Liver (tissue), 9 donors: ENCODE measurements around the gene BAK1. TPM values are rescaled to one million over a fixed set of nuclear protein-coding genes. Genes with fewer than 3 reads are reported as not detected.

Experiments used
- DNase-seq: peaks from one replicate; pipeline ENCODE4 v3.0.0-alpha.2; 2017; ENCODE audit warnings: low spot score
- H3K27ac ChIP-seq, 2 donors: one replicate each; pipeline ENCODE4 v1.7.0; 2013; ENCODE audit warnings: inconsistent platforms in 2 of 2, low read length in 2 of 2, control low read depth in 1 of 2, low read depth in 1 of 2, mild to moderate bottlenecking in 1 of 2
- H3K27me3 ChIP-seq, 4 donors: one replicate each; pipeline versions ENCODE4 v1.6.1 to v1.7.0; 2013; ENCODE audit warnings: low read length in 3 of 4, inconsistent platforms in 1 of 4, mild to moderate bottlenecking in 1 of 4, moderate library complexity in 1 of 4; ENCODE audit not compliant: control insufficient read depth in 4 of 4, insufficient read depth in 4 of 4
- H3K36me3 ChIP-seq, 4 donors: one replicate each; pipeline versions ENCODE4 v1.6.1 to v1.7.0; 2013; ENCODE audit warnings: low read length in 3 of 4, mild to moderate bottlenecking in 3 of 4, low read depth in 1 of 4, moderate library complexity in 1 of 4; ENCODE audit not compliant: control insufficient read depth in 4 of 4, insufficient read depth in 3 of 4
- H3K4me1 ChIP-seq, 4 donors: one replicate each; pipeline versions ENCODE4 v1.6.1 to v1.7.0; 2013; ENCODE audit warnings: low read length in 3 of 4, mild to moderate bottlenecking in 3 of 4, moderate library complexity in 1 of 4; ENCODE audit not compliant: control insufficient read depth in 4 of 4, insufficient read depth in 4 of 4
- H3K4me3 ChIP-seq, 3 donors: one replicate each; pipeline versions ENCODE4 v1.6.1 to v1.7.0; 2013; ENCODE audit warnings: low read length in 3 of 3, control low read depth in 1 of 3, low read depth in 1 of 3, mild to moderate bottlenecking in 1 of 3
- H3K9ac ChIP-seq, 2 donors: one replicate each; pipeline ENCODE4 v1.7.0; 2013; ENCODE audit warnings: low read length in 2 of 2, mild to moderate bottlenecking in 2 of 2, moderate library complexity in 2 of 2, control low read depth in 1 of 2, low read depth in 1 of 2
- H3K9me3 ChIP-seq, 4 donors: one replicate each; pipeline versions ENCODE4 v1.6.1 to v1.7.0; 2013; ENCODE audit warnings: low read length in 3 of 4; ENCODE audit not compliant: control insufficient read depth in 4 of 4
- EGR1 ChIP-seq, 2 donors: IDR thresholded peaks; 2 replicates each; pipeline ENCODE4 v1.6.1; 2016 to 2018; ENCODE audit warnings: antibody characterized with exemption in 2 of 2, low read depth in 2 of 2
- FOXA1 ChIP-seq: IDR thresholded peaks from 2 replicates; pipeline ENCODE4 v1.6.1; 2016; ENCODE audit warnings: antibody characterized with exemption
- FOXA2 ChIP-seq: IDR thresholded peaks from 2 replicates; pipeline ENCODE4 v1.6.1; 2016; ENCODE audit warnings: antibody characterized with exemption
- HNF4A ChIP-seq, 2 donors: conservative IDR thresholded peaks; 2 replicates each; pipeline ENCODE4 v1.6.1; 2016; ENCODE audit warnings: antibody characterized with exemption in 2 of 2, mild to moderate bottlenecking in 2 of 2
- HNF4G ChIP-seq: IDR thresholded peaks from 2 replicates; pipeline ENCODE4 v1.6.1; 2016; ENCODE audit warnings: antibody characterized with exemption
- JUND ChIP-seq, 2 donors: IDR thresholded peaks; 2 replicates each; pipeline ENCODE4 v1.6.1; 2016; ENCODE audit warnings: antibody characterized with exemption in 2 of 2
- NR2F2 ChIP-seq: IDR thresholded peaks from 2 replicates; pipeline ENCODE4 v1.6.1; 2016; ENCODE audit warnings: antibody characterized with exemption
- RAD21 ChIP-seq, 2 donors: IDR thresholded peaks; 2 replicates each; pipeline ENCODE4 v1.6.1; 2016; ENCODE audit warnings: antibody characterized with exemption in 2 of 2, mild to moderate bottlenecking in 2 of 2
- SP1 ChIP-seq: IDR thresholded peaks from 2 replicates; pipeline ENCODE4 v1.6.1; 2018; ENCODE audit warnings: antibody characterized with exemption, mild to moderate bottlenecking
- TAF1 ChIP-seq: conservative IDR thresholded peaks from 2 replicates; pipeline ENCODE4 v1.6.1; 2016; ENCODE audit warnings: antibody characterized with exemption, mild to moderate bottlenecking
- YY1 ChIP-seq: IDR thresholded peaks from 2 replicates; pipeline ENCODE4 v1.6.1; 2016; ENCODE audit warnings: antibody characterized with exemption, mild to moderate bottlenecking
- WGBS: extraction: QIAGEN DNeasy Blood & Tissue Kit; methylation state at CpG from one replicate; pipeline ENCODE4 v1.1.7; 2013; 5-methylcytosine and 5-hydroxymethylcytosine counted together
- polyA plus RNA-seq, 2 donors: library from polyadenylated mRNA; stranded (reverse) in 1 of 2; unstranded in 1 of 2; fragments of 200-250 nt in 1 of 2; fragments of >200 nt in 1 of 2; fragmentation: Nextera tagmentation in 1 of 2; extraction: Ambion mirVana in 1 of 2; gene quantifications; one replicate each; pipeline versions ENCODE4 v1.2.1 to v1.2.3, GENCODE V29; 2013 to 2015
- total RNA-seq, 2 donors: library from RNA; depleted of rRNA; stranded (reverse); fragments of >200 nt; gene quantifications; one replicate each; pipeline ENCODE4 v1.2.3, GENCODE V29; 2014
- TF ChIP-seq, protein P1 (sequence below): IDR thresholded peaks from 2 replicates; pipeline ENCODE4 v1.6.1; 2016; ENCODE audit warnings: antibody characterized with exemption
- TF ChIP-seq, protein P2 (sequence below): IDR thresholded peaks from 2 replicates; pipeline ENCODE4 v1.6.1; 2016; ENCODE audit warnings: antibody characterized with exemption
- TF ChIP-seq, protein P3 (sequence below): fragments of 150-350 bp; IDR thresholded peaks from 2 replicates; pipeline ENCODE4 v1.5.1; 2017; ENCODE audit warnings: improper control_type of control experiment, low read depth, low read length; ENCODE audit not compliant: missing input control
- TF ChIP-seq, protein P4 (sequence below): IDR thresholded peaks from 2 replicates; pipeline ENCODE4 v1.6.1; 2016; ENCODE audit warnings: antibody characterized with exemption
- TF ChIP-seq, protein P5 (sequence below): IDR thresholded peaks from 2 replicates; pipeline ENCODE4 v1.6.1; 2016; ENCODE audit warnings: antibody characterized with exemption, mild to moderate bottlenecking
- donor health status: healthy.
- donor health status: healthy.
- donor health status: healthy.
- donor health status: healthy.
- donor health status: healthy.

BAK1 gene
- total and polyA plus RNA-seq, 4 donors = 2.4 to 8.7 (median 5.3) TPM

DNA sequence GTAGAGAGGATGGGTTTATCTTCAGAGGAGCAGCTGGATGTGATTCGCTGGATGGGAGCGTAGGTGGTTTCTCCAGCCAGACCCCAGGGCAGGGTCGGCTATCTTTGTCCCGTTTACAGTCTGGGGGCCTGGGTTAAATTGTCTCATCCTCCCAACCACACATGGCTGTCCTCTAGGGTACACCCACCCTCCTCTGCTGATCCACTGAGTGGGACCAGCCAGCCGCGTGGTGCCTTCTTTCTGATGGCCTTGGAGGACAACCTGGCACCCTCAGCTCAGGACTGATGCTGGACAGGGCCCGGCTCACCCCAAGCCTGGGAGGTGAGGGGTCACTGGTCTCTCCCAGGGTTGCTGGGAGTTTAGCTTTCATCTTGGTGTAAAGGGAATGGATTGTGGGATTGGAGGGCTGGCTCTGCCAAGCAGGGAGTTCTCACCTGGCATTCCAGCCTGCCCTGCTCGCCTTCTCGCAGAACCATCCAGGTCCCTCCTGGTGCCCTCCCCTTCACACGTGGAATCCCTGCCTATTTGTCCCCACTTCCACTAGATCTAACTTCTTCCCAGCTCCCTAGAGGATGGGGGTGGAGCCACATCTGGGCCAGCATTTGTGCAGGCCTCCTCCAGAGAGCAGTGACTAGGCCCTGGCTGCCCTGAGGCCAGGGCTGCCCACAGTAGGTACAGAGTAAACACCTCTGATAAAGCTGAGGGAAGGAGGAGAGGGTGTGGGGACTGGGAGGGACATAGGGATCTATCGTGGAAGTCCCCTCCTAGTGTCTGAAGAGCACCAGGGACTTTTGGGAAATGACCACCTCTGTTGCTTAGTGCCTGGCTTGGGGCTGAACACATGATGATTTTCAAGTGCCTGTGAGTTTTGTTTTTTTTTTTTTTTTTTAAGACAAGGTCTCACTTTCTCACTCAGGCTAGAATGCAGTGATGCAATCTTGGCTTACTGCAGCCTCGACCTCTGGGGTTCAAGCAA, 42.7 kb upstream of the BAK1 start:
- Histone ChIP-seq H3K4me3 (no peak overlapping the region), H3K4me1 (peaks cover 7 to 22% (median 10%) of the 10 kb centered on the region in 4 donors), H3K36me3 (no peaks in the 10 kb centered on the region), H3K9me3 (no peaks in the 10 kb centered on the region), H3K27ac (no peak overlapping the region), H3K27me3 (no peaks in the 10 kb centered on the region), H3K9ac (no peak overlapping the region)
- WGBS = 64% methylated on average over 12 of the region's 12 CpGs
- no peak for DNase-seq
- TF ChIP-seq, protein P1, sequence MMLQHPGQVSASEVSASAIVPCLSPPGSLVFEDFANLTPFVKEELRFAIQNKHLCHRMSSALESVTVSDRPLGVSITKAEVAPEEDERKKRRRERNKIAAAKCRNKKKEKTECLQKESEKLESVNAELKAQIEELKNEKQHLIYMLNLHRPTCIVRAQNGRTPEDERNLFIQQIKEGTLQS = no peak
- no peak for TF ChIP-seq HNF4A (conservative IDR thresholded peaks at IDR 0.05)
- TF ChIP-seq FOXA1 = no peak
- TF ChIP-seq HNF4G = no peak
- no peak for TF ChIP-seq TAF1
- TF ChIP-seq, protein P2, sequence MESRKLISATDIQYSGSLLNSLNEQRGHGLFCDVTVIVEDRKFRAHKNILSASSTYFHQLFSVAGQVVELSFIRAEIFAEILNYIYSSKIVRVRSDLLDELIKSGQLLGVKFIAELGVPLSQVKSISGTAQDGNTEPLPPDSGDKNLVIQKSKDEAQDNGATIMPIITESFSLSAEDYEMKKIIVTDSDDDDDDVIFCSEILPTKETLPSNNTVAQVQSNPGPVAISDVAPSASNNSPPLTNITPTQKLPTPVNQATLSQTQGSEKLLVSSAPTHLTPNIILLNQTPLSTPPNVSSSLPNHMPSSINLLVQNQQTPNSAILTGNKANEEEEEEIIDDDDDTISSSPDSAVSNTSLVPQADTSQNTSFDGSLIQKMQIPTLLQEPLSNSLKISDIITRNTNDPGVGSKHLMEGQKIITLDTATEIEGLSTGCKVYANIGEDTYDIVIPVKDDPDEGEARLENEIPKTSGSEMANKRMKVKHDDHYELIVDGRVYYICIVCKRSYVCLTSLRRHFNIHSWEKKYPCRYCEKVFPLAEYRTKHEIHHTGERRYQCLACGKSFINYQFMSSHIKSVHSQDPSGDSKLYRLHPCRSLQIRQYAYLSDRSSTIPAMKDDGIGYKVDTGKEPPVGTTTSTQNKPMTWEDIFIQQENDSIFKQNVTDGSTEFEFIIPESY = no peak
- TF ChIP-seq RAD21 (IDR thresholded peaks at IDR 0.05) = no peak
- no peak for TF ChIP-seq YY1
- TF ChIP-seq JUND (IDR thresholded peaks at IDR 0.05) = no peak
- TF ChIP-seq, protein P3, sequence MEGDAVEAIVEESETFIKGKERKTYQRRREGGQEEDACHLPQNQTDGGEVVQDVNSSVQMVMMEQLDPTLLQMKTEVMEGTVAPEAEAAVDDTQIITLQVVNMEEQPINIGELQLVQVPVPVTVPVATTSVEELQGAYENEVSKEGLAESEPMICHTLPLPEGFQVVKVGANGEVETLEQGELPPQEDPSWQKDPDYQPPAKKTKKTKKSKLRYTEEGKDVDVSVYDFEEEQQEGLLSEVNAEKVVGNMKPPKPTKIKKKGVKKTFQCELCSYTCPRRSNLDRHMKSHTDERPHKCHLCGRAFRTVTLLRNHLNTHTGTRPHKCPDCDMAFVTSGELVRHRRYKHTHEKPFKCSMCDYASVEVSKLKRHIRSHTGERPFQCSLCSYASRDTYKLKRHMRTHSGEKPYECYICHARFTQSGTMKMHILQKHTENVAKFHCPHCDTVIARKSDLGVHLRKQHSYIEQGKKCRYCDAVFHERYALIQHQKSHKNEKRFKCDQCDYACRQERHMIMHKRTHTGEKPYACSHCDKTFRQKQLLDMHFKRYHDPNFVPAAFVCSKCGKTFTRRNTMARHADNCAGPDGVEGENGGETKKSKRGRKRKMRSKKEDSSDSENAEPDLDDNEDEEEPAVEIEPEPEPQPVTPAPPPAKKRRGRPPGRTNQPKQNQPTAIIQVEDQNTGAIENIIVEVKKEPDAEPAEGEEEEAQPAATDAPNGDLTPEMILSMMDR = no peak
- no peak for TF ChIP-seq EGR1 (IDR thresholded peaks at IDR 0.05; ENCODE audit: low read depth in 2 of 2)
- TF ChIP-seq, protein P4, sequence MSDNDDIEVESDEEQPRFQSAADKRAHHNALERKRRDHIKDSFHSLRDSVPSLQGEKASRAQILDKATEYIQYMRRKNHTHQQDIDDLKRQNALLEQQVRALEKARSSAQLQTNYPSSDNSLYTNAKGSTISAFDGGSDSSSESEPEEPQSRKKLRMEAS = no peak

DNA sequence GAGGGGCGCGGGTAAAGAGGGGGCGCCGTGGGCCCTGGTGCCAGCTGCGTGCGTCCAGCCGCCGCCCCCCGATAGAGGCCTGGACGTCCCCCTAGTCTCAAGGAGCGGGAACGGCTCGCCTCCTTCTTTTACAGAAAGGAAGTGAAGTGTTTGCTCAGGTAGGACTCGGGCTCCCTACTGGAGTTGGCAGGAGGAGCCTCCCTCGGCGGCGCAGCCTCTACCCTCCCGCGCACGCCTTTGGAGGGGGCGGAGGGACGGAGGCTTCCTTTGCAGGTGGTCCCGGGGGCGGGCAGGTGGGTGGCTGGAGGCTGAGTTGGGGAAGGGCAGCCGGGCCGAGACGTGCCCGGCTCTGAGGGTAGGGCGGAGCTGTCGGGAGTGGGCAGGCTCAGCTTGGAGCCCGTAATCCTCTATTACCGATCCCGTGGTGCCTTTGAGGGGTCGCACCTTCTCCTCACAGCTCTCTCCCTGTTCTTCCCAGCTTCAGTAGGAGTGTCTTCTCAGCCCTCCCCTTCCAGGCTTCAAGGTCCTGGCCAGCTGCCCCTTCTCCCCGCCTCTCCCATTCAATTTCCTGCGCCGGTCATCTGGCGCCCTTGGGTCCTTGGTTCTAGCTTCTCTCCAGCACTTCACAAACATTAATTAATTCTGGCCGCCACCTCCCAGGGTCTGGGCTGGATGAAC, 41.8 kb upstream of the BAK1 start:
- H3K27ac ChIP-seq = peak overlapping the region in 1 of 2 donors; percentile 57
- TF ChIP-seq NR2F2 = no peak
- TF ChIP-seq, protein P2 = no peak
- no peak for TF ChIP-seq EGR1 (IDR thresholded peaks at IDR 0.05; ENCODE audit: low read depth in 2 of 2)
- no peak for TF ChIP-seq JUND (IDR thresholded peaks at IDR 0.05)
- TF ChIP-seq, protein P5, sequence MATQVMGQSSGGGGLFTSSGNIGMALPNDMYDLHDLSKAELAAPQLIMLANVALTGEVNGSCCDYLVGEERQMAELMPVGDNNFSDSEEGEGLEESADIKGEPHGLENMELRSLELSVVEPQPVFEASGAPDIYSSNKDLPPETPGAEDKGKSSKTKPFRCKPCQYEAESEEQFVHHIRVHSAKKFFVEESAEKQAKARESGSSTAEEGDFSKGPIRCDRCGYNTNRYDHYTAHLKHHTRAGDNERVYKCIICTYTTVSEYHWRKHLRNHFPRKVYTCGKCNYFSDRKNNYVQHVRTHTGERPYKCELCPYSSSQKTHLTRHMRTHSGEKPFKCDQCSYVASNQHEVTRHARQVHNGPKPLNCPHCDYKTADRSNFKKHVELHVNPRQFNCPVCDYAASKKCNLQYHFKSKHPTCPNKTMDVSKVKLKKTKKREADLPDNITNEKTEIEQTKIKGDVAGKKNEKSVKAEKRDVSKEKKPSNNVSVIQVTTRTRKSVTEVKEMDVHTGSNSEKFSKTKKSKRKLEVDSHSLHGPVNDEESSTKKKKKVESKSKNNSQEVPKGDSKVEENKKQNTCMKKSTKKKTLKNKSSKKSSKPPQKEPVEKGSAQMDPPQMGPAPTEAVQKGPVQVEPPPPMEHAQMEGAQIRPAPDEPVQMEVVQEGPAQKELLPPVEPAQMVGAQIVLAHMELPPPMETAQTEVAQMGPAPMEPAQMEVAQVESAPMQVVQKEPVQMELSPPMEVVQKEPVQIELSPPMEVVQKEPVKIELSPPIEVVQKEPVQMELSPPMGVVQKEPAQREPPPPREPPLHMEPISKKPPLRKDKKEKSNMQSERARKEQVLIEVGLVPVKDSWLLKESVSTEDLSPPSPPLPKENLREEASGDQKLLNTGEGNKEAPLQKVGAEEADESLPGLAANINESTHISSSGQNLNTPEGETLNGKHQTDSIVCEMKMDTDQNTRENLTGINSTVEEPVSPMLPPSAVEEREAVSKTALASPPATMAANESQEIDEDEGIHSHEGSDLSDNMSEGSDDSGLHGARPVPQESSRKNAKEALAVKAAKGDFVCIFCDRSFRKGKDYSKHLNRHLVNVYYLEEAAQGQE = no peak
- no peak for TF ChIP-seq HNF4G
- TF ChIP-seq RAD21 (IDR thresholded peaks at IDR 0.05) = no peak
- TF ChIP-seq, protein P1 = no peak
- no peak for TF ChIP-seq SP1
- no peak for TF ChIP-seq YY1
- no peak for TF ChIP-seq FOXA2
- no peak for TF ChIP-seq FOXA1
- H3K9ac ChIP-seq = no peak overlapping the region
- no peaks in the 10 kb centered on the region for H3K27me3 ChIP-seq
- H3K4me3 ChIP-seq = peak overlapping the region in 1 of 3 donors; percentile 47
- H3K9me3 ChIP-seq = no peaks in the 10 kb centered on the region
- no peaks in the 10 kb centered on the region for H3K36me3 ChIP-seq
- WGBS = 10% methylated on average over 39 of the region's 39 CpGs
- no peak for DNase-seq
- H3K4me1 ChIP-seq = peaks cover 7 to 22% (median 10%) of the 10 kb centered on the region in 4 donors
